Ecto neural progenitor cell (in vitro differentiated cells): ENCODE measurements around the gene NELL1.

Experiments
- DNase-seq: peaks from one replicate; pipeline ENCODE4 v3.0.0-alpha.2; 2018; ENCODE audit warnings: low spot score

The NELL1 gene

DNA sequence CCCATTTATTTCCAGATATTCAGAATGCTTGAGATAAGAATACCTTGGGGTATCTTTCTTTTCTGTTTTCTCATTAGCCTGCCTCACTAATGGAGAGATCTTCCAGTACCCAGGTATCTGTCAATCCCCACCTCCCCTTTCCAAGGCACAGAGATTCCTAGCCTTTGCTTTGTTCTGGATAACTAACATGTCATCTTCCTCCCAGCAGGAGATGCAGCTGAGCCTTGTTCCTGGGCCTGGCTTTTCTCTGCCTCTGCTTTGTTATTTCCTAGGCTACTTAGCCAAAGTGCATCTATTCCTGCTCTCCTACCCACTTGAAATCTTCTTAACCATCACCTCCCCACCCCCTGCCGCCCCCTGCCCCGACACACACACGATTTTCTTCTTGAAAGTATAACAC lies 297.1 kb downstream of the NELL1 start:
- peak; percentile 52 for DNase-seq

DNA sequence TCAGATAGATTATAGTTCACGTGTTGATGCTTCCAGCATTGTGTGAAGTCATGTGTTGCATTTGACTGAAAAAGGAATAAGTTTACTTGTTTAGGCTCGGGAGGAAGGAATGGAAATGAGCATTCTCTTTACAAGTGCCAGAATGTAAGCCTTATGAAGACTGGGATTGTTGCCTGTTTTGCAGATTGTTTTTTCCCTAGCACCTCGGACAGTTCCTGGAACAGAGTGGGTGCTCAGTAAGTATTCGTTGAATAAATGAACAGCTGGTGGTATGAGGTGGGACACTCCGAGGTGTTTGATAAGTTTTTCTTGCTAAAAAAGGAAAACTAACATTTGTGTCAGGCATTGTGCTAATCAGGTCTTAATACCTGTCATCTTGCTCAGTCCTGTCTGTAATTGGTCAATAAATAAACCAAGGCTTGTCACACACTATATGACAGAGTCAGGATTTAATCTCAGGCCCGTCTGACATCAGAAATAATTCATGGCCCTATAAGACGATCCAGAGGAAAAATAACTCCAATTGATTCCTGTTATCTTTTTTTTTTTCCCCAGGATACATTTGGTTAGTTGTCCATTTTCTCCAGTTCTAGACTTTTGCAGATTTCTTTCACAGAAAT lies 304.7 kb downstream of the NELL1 start:
- no peak for DNase-seq

- no peak for DNase-seq
These were observed 311.4 kb downstream of the NELL1 start for GRCh38 chr11:20980736-20981135.

- DNase-seq, result no peak
These were observed 321.1 kb downstream of the NELL1 start for GRCh38 chr11:20990447-20990846.

DNA sequence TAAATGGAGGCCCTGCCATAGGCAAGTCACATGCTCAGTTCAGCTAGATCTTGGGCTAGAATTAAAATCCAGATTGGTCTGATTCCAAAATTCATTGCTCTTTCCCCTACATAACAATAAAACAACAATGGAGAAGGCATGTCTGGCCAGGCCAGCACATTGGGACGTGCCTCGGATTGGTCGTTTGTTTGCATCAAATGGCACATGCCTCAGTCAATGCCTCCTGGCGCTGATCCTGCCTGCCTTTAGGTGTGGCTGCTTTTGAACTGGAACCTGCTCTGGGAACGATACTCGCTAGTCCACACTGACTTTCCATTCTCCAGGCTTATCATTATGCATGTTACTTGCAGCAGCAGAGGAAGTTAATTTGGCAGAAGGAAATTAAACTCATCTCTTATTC lies 322.1 kb downstream of the NELL1 start:
- no peak for DNase-seq

DNA sequence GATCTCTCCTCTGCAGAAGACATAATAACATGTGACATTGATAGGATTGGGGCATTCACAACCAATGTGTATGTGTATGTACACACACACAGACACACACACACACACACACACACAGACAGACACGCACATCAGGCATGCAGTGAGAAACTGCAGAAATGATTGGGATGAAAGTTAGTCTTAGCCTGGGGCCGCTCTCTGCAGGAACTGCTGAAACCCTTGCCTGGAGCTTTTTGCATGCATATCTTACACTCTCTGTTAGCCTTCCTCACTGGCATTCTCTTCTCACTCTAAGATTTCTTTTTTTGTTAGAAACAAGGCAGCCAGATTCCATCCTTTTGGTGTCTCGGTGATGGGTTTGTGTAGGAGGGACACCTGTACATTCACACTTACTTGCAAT lies 337.9 kb downstream of the NELL1 start:
- DNase-seq, result peak; percentile 53

DNA sequence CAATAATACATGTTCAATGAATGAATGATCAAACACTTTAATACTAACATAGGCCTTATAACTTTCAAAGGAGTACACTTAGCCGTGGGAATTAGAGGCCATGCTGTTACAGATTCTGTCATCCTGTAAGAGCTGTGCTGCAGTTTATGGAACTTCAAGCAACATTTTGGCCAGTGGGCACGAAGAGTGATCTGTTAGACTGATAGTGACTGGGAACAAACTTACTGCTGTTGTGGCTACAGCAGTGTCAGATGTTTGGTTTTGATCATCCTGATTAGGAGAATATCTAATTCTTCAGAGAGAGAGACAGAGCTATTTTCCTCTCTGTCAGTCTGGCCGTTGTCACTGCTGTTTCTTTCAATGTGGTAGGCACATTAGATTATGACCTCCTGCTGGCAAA lies 348.9 kb downstream of the NELL1 start:
- DNase-seq, result no peak

DNA sequence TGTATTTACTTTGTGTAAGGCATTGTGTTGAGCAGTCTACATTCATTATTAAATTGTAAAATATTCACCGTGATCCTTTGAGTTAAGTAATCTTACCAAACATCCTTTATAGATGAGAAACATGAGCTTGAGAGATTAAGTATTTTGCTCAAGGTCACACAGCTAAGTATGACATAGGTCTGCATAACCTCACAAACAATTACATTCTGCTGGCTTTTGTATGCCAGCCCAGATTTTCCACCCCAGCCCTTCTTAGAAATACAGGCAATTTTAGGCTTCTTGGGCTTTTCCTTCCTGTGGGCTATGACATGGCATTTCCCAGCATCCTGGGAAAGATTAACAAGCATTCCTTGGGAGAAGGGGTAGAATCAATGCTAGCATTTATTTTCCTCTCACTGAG lies 357.3 kb downstream of the NELL1 start:
- no peak for DNase-seq

DNA sequence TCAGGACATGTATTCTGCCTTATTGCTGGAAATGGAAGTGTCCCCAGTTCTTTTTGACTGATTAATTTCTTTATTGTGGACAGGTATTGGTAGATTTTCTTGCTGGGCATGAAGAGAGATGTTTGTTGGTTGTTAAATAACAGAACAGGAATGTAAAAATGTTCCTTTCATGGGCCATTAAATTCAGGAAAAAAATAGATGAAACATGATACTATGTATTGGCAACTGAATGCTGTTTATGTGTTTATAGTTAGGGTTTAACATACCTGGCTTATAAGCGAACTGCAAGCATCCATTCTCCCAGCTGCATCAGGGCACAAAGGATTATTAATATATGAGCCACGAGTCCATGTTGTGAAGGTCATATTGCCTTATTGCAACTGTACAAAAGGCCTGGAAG lies 368.5 kb downstream of the NELL1 start:
- DNase-seq, result no peak

DNA sequence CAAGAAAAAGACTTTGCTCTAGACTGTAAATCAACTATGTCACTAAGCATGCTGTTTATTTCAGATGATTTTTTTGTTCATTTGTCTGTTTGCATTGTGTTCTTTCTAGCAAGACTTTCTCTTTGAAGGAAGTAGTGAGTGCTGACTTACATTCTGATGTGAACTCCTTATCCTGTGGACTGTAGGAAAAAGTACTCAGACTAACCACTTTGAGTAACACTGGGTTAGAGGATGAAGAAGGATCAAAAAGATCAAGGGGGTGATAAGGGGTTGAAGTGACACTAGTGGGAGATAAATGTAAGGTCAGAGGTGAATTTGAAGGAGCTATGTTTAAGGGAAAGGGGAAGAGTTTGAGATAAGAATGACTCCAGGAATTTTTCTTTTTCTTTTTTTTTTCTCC lies 369.4 kb downstream of the NELL1 start:
- DNase-seq, result no peak

DNA sequence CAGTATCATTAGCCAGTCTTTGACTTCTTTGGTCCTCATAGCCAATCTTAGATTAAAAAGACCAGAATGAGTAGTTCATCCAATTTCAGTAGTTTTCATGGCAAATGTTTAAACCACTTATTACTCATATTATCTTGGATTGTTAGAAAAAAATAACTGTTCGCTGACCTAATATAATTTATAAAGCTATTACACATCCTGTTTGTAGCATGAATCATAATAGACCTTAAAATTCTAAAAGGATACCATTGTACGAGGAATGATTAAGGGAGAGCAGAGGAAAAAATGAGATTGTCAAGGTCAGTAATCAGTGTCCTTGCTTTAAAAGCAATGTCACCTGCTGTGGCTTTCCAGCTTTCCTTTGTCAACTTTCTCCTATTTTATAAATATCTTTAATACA lies 371.2 kb downstream of the NELL1 start:
- DNase-seq, result no peak

- DNase-seq, result no peak
These were observed 379.2 kb downstream of the NELL1 start for GRCh38 chr11:21048626-21049025.

DNA sequence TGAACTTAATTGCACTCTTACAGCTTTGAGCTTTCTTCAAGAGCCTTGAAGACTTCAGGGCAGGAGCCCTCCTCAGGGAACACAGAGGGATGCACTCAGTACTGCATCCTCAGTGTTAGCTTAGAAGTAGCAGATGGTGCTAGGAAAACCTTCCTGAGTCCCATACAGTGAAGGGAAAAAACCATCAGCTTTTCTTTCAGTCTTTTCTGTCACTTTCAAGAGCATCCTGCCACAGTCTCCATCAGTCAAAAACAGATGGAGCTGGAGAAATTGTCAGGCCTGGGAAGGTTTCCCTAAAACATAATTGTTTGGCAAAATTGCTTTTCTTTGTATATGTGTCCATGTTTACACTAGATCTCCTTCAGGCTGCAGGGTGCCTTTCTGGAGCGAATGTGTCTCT lies 384.1 kb downstream of the NELL1 start:
- DNase-seq, result no peak

- DNase-seq, result no peak
These were observed 387.3 kb downstream of the NELL1 start for GRCh38 chr11:21056644-21057043.

- DNase-seq, result no peak
These were observed 390.5 kb downstream of the NELL1 start for GRCh38 chr11:21059879-21060278.

DNA sequence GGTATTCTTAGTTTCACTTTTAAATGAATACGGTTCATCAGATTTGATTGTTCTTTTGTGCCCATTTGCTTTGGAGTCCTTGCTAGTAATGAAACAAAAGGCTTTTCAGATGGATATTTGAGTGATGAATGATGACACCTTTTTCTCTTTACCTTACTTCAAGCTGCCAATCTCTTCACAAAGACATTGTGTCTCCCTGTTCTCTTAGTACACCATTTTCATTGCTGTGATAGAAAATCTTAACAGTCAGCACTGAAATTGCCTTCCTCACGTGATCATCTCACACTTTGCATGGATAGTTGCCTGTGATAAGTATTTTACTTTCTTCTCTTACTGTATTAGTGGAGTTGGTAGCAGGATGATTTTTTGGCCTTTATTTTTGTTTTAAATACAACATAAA lies 396.6 kb downstream of the NELL1 start:
- DNase-seq, result no peak

- no peak for DNase-seq
These were observed 399.5 kb downstream of the NELL1 start for GRCh38 chr11:21068886-21069285.

DNA sequence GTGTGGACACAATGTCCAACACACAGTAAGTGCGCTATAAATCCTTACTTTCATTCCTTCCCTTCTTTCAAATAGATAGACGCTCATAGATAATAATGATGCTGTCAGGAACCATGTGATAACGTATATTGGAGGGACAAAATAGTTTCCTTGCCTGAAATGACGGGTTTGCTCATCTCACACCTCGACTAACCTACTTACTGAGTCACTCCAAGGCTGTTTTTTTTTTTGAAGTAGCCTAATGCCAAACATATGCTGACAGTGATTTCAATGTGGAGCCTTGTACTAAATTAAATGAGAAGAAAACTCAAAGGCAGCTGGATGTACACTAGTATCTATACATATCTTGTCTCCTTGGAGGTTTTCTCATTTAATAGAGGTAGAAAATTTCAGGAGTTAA lies 400.5 kb downstream of the NELL1 start:
- DNase-seq, result no peak

DNA sequence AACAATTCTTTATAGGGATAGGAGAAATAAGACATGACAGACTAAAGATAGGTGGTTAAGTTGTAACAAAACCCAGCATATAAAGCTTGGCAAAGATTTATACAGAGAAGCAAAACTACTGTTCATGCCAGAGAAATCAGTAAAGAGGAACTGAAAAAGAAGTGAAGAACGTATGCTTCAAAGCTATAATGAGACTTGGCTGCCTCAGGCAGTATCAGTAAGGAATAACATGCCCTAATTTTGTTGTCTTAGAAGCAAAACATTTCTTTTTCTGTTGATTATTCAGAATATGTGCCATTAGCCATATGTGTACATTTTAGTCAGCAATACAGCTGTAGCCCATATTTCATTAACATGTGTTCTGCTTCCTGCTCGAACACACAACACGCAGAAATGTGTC lies 403.2 kb downstream of the NELL1 start:
- DNase-seq, result no peak

- no peak for DNase-seq
These were observed 413.5 kb downstream of the NELL1 start for GRCh38 chr11:21082853-21083252.

- no peak for DNase-seq
These were observed 419.5 kb downstream of the NELL1 start for GRCh38 chr11:21088930-21089329.

GRCh38 chr11:21104641-21105040 lies 435.3 kb downstream of the NELL1 start:
- no peak for DNase-seq

DNA sequence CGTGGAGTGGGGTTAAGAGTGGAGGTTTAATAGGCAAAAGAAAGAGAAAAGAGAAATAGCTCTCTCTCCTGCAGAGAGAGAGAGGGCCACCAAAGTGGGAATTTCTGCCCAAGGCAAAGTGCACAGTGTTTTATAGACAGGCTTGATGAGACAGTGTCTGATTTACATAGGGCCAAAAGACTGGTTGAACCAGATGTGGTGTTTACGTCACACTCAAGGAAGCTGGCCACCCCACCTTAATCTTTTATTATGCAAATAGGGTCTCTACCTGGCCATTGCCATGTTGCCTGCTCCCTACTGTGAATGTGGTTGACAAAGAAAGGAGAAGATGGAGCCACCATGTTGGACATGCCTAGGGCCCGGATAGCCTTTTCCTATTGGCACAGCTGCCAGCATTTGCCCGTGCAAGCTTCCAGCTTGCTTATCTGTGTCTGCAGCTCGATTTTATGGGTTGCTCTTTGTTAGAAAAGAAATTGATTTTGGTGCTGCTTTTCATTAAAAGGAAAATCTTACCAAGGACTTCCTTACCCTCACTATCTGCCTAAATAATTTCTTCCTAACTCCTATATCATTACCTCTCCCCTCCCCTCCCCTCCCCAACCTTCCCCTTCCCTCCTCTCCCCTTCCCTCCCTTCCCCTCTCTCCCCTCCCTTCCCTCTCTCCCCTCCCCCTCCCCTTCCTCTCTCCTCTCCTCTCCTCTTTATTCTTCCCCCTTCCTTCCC lies 436.0 kb downstream of the NELL1 start:
- DNase-seq, result no peak

DNA sequence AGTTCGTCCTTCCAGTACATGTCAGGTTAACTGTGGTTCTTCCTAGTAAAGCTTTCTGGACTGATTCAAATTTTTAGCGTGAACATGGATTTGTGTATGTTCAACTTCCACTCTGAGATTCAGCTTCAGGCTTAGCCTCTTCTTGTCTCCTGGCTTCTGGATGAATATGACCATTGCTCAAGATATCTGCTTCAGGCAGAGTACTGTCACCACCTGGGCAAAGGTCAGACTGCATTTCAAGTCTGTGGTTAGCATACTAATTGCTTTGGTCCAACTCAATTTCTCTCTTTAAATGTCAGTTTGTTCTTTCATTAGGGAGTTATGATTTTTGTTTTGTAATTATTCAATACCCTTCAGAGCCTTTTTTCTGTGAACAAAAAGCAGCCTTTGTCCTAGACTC lies 440.0 kb downstream of the NELL1 start:
- DNase-seq, result no peak
